H9 (cell line): ENCODE data around the gene ZAP70. TPM values are rescaled to one million over a fixed set of nuclear protein-coding genes. Genes with fewer than 3 reads are reported as not detected.

Experiments
- DNase-seq: peaks from one replicate; pipeline ENCODE4 v3.0.0-alpha.2; 2017
- H2AFZ ChIP-seq: one replicate; pipeline ENCODE4 v1.6.1; 2013; ENCODE audit warnings: mild to moderate bottlenecking, low read length, control low read depth, moderate library complexity
- H2AK5ac ChIP-seq: 2 replicates; pipeline ENCODE4 v1.6.1; 2013; ENCODE audit warnings: low read length, control low read depth, mixed read lengths; ENCODE audit not compliant: insufficient read length
- H2BK120ac ChIP-seq: one replicate; pipeline ENCODE4 v1.6.1; 2013; ENCODE audit warnings: low read depth, mild to moderate bottlenecking, low read length, control low read depth, inconsistent platforms; ENCODE audit not compliant: poor library complexity, severe bottlenecking
- H2BK12ac ChIP-seq: 2 replicates; pipeline ENCODE4 v1.6.1; 2013; ENCODE audit warnings: low read length, control low read depth, mixed read lengths, low read depth; ENCODE audit not compliant: insufficient read length
- H2BK15ac ChIP-seq: 2 replicates; pipeline ENCODE4 v1.6.1; 2013; ENCODE audit warnings: low read depth, low read length, control low read depth
- H2BK20ac ChIP-seq: one replicate; pipeline ENCODE4 v1.6.1; 2013; ENCODE audit warnings: low read depth, mild to moderate bottlenecking, low read length, control low read depth, inconsistent platforms; ENCODE audit not compliant: poor library complexity, severe bottlenecking
- H2BK5ac ChIP-seq: 2 replicates; pipeline ENCODE4 v1.6.1; 2013; ENCODE audit warnings: low read length, control low read depth, mixed read lengths; ENCODE audit not compliant: insufficient read length
- H3K14ac ChIP-seq: 2 replicates; pipeline ENCODE4 v1.6.1; 2013; ENCODE audit warnings: low read length, control low read depth; ENCODE audit not compliant: insufficient read depth
- H3K18ac ChIP-seq: 2 replicates; pipeline ENCODE4 v1.6.1; 2013; ENCODE audit warnings: low read depth, mild to moderate bottlenecking, mixed read lengths, low read length, control low read depth; ENCODE audit not compliant: insufficient read length
- H3K23ac ChIP-seq: 2 replicates; pipeline ENCODE4 v1.6.1; 2013; ENCODE audit warnings: low read length, control low read depth, mixed read lengths, low read depth; ENCODE audit not compliant: insufficient read length
- H3K23me2 ChIP-seq: 2 replicates; pipeline ENCODE4 v1.6.1; 2013; ENCODE audit warnings: low read depth, mild to moderate bottlenecking, mixed read lengths, low read length, control low read depth; ENCODE audit not compliant: insufficient read length, poor library complexity, severe bottlenecking
- H3K27ac ChIP-seq: 2 replicates; pipeline ENCODE4 v1.5.1; 2013; ENCODE audit warnings: low read length, control low read depth, mixed read lengths, low read depth; ENCODE audit not compliant: insufficient read length
- H3K27me3 ChIP-seq: 2 replicates; pipeline ENCODE4 v1.6.1; 2013; ENCODE audit warnings: low read length, control low read depth, inconsistent platforms; ENCODE audit not compliant: insufficient read depth
- H3K4ac ChIP-seq: 2 replicates; pipeline ENCODE4 v1.6.1; 2013; ENCODE audit warnings: low read depth, mild to moderate bottlenecking, control low read depth, inconsistent platforms, low read length, moderate library complexity
- H3K4me1 ChIP-seq: 2 replicates; pipeline ENCODE4 v1.6.1; 2013; ENCODE audit warnings: low read length, control low read depth, inconsistent platforms; ENCODE audit not compliant: insufficient read depth
- H3K4me2 ChIP-seq: 2 replicates; pipeline ENCODE4 v1.6.1; 2013; ENCODE audit warnings: low read length, control low read depth, mixed read lengths; ENCODE audit not compliant: insufficient read length, insufficient read depth
- H3K56ac ChIP-seq: 2 replicates; pipeline ENCODE4 v1.6.1; 2013; ENCODE audit warnings: low read depth, mild to moderate bottlenecking, mixed read lengths, low read length, control low read depth; ENCODE audit not compliant: insufficient read length
- H3K79me1 ChIP-seq: 2 replicates; pipeline ENCODE4 v1.6.1; 2013; ENCODE audit warnings: low read depth, mild to moderate bottlenecking, moderate library complexity, low read length, control low read depth, inconsistent platforms; ENCODE audit not compliant: insufficient read depth, poor library complexity, severe bottlenecking
- H3K79me2 ChIP-seq: 2 replicates; pipeline ENCODE4 v1.6.1; 2013; ENCODE audit warnings: low read length, control low read depth, inconsistent platforms; ENCODE audit not compliant: insufficient read depth
- H3K9ac ChIP-seq: 2 replicates; pipeline ENCODE4 v1.6.1; 2013; ENCODE audit warnings: low read length, control low read depth, mixed read lengths; ENCODE audit not compliant: insufficient read length; ENCODE audit errors: extremely low read depth
- H3K9me3 ChIP-seq: one replicate; pipeline ENCODE4 v1.6.1; 2013; ENCODE audit warnings: low read depth, low read length, inconsistent platforms; ENCODE audit not compliant: control insufficient read depth
- H3T11ph ChIP-seq: one replicate; pipeline ENCODE4 v1.6.1; 2013; ENCODE audit warnings: mild to moderate bottlenecking, low read length, control low read depth, inconsistent platforms
- H4K20me1 ChIP-seq: one replicate; pipeline ENCODE4 v1.6.1; 2013; ENCODE audit not compliant: control insufficient read depth, insufficient read length, insufficient read depth
- H4K5ac ChIP-seq: 2 replicates; pipeline ENCODE4 v1.6.1; 2013; ENCODE audit warnings: low read depth, mild to moderate bottlenecking, mixed read lengths, low read length, control low read depth; ENCODE audit not compliant: insufficient read length
- H4K8ac ChIP-seq: replicated peaks from 2 replicates; pipeline ENCODE4 v1.6.1; 2013; ENCODE audit warnings: low read length, control low read depth, mixed read lengths, low read depth; ENCODE audit not compliant: insufficient read length
- H4K91ac ChIP-seq: 2 replicates; pipeline ENCODE4 v1.6.1; 2013; ENCODE audit warnings: low read depth, mild to moderate bottlenecking, moderate library complexity, mixed read lengths, low read length, control low read depth; ENCODE audit not compliant: insufficient read length
- H3K27ac Mint-ChIP-seq, 3 experiments: 2 replicates in 2 of 3; 3 replicates in 1 of 3; pipeline ENCODE4 v1.8.0; 2020 to 2021; ENCODE audit warnings: mixed read lengths in 3 of 3, mild to moderate bottlenecking in 1 of 3, moderate library complexity in 1 of 3
- H3K27me3 Mint-ChIP-seq: 2 replicates; pipeline ENCODE4 v1.8.0; 2021; ENCODE audit warnings: low read depth, mild to moderate bottlenecking, moderate library complexity, mixed read lengths
- H3K36me3 Mint-ChIP-seq, 3 experiments: 2 replicates in 2 of 3; 3 replicates in 1 of 3; pipeline ENCODE4 v1.8.0; 2020 to 2021; ENCODE audit warnings: low read depth in 3 of 3, mixed read lengths in 3 of 3; ENCODE audit not compliant: insufficient read depth in 1 of 3
- H3K4me1 Mint-ChIP-seq, 2 experiments: 2 replicates each; pipeline ENCODE4 v1.8.0; 2020; ENCODE audit warnings: mixed read lengths in 2 of 2
- H3K4me3 Mint-ChIP-seq, 2 experiments: 2 replicates in 1 of 2; 3 replicates in 1 of 2; pipeline ENCODE4 v1.8.0; 2020 to 2021; ENCODE audit warnings: mild to moderate bottlenecking in 2 of 2, mixed read lengths in 2 of 2, moderate library complexity in 1 of 2
- H3K9me3 Mint-ChIP-seq, 2 experiments: 2 replicates in 1 of 2; 3 replicates in 1 of 2; pipeline ENCODE4 v1.8.0; 2020; ENCODE audit warnings: mild to moderate bottlenecking in 2 of 2, mixed read lengths in 2 of 2, moderate library complexity in 1 of 2
- WGBS: extraction: QIAGEN DNeasy Blood & Tissue Kit; methylation state at CpG from one replicate; pipeline ENCODE4 v1.1.7; 2013; ENCODE audit warnings: missing lambda C conversion rate, low lambda C conversion rate, mixed read lengths; ENCODE audit not compliant: insufficient read length; ENCODE audit errors: extremely low coverage; 5-methylcytosine and 5-hydroxymethylcytosine counted together
- total RNA-seq: library from RNA; stranded (reverse); gene quantifications from 2 replicates; pipeline ENCODE4 v1.2.1, GENCODE V29; 2021
- TF ChIP-seq, protein P1 (sequence below): fragments of 200-600 bp; sonication (generic); conservative IDR thresholded peaks from 3 replicates; pipeline ENCODE4 v1.8.0; 2021; ENCODE audit warnings: antibody characterized with exemption, mild to moderate bottlenecking

ZAP70 gene
- total RNA-seq, 1 experiment from 2014 or later: 0.24 TPM

DNA sequence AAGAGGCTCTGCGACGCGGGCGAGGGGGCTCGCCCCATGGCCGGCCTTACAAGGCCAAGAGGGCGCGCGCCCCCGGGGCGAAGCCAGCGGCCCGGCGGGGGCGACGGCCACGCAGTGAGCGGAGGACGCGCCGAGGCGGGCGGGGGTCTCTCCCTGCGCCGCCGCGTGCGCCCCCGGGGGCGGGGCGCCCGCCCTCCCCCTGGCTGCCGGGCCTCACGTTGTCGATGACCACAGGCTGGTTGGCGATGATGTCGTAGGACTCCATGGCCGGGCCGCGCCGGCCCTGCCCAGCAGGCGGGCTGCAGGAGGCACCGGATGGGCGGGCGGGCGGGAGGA, 49.8 kb upstream of the ZAP70 start:
- Histone ChIP-seq H2BK5ac (no peak overlapping the region), H2BK15ac (no peak overlapping the region), H3K23ac (no peak overlapping the region), H3K27me3 (no peaks in the 10 kb centered on the region), H3K18ac (no peak overlapping the region), H3K9ac (peak overlapping the region; percentile 66), H3K79me1 (peaks cover 4% of the 10 kb centered on the region), H3K23me2 (peaks cover 12% of the 10 kb centered on the region), H3K9me3 (no peaks in the 10 kb centered on the region), H2BK20ac (no peak overlapping the region), H2BK12ac (no peak overlapping the region), H4K5ac (no peak overlapping the region), H3K4me2 (peak overlapping the region; percentile 99), H3K27ac (no peak overlapping the region), H2AK5ac (no peak overlapping the region), H4K20me1 (no peaks in the 10 kb centered on the region), H4K8ac (no peak overlapping the region), H3K4ac (no peak overlapping the region), H3K4me1 (no peaks in the 10 kb centered on the region; the same call in 1 of the 2 replicates), H4K91ac (no peak overlapping the region), H3K56ac (no peak overlapping the region), H3K14ac (peak overlapping the region; percentile 77), H2BK120ac (no peak overlapping the region), H2AFZ (no peak overlapping the region), H3K79me2 (peaks cover 4% of the 10 kb centered on the region; the same call in 1 of the 2 replicates), H3T11ph (no peak overlapping the region)
- no CpG with 5 or more reads among the region's 46 CpGs for WGBS
- peak overlapping the region; percentile 90 to 92 for H3K4me3 Mint-ChIP-seq
- TF ChIP-seq, protein P1, sequence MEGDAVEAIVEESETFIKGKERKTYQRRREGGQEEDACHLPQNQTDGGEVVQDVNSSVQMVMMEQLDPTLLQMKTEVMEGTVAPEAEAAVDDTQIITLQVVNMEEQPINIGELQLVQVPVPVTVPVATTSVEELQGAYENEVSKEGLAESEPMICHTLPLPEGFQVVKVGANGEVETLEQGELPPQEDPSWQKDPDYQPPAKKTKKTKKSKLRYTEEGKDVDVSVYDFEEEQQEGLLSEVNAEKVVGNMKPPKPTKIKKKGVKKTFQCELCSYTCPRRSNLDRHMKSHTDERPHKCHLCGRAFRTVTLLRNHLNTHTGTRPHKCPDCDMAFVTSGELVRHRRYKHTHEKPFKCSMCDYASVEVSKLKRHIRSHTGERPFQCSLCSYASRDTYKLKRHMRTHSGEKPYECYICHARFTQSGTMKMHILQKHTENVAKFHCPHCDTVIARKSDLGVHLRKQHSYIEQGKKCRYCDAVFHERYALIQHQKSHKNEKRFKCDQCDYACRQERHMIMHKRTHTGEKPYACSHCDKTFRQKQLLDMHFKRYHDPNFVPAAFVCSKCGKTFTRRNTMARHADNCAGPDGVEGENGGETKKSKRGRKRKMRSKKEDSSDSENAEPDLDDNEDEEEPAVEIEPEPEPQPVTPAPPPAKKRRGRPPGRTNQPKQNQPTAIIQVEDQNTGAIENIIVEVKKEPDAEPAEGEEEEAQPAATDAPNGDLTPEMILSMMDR: no peak
- H3K36me3 Mint-ChIP-seq: peaks cover 7 to 16% (median 8%) of the 10 kb centered on the region in 3 experiments
- DNase-seq: no peak
- H3K27ac Mint-ChIP-seq: no peak overlapping the region; a peak in 1 of 7 replicates
- H3K4me1 Mint-ChIP-seq: peaks cover 18 to 19% of the 10 kb centered on the region in 2 experiments
- H3K9me3 Mint-ChIP-seq: no peaks in the 10 kb centered on the region; a peak in 1 of 5 replicates
- no peaks in the 10 kb centered on the region for H3K27me3 Mint-ChIP-seq
